ENCODE results near the gene THBS2. TPM values are rescaled to one million over a fixed set of nuclear protein-coding genes. Genes with fewer than 3 reads are reported as not detected.

THBS2 gene
- total RNA-seq, 1 donor from 2014 or later: 2.7 TPM

DNA sequence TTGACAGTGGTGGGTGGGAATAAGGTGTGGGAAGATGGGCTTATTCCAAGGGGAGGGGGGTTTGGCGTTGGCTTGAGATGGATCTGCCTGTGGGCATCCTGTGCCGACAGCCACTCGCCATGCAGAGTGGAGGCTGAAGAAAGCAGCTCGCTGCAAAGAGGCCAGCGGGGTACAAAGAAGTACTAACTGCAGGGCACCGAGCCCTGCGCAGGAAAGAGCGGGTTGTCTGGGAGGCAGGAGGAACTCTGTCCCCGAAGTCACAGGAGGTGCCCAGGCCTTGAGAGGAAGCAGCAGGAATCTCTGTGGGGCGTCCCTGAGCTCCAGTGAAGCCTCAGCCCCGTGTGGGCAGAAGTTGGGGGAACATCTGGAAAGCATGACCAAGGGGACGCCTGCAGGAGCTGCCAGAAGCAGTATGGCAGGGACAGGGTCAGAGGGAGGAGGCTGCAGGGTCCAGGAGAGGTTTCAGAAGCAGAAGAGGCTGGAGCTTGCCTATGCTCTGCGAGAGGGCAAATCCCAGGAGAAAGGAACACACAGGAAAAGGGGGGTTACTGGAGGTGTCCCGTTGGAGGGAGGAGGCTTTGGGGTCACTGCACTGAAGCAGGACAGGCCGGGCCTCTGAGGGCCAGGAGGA lies 77.2 kb downstream of the THBS2 start:
- DNase-seq (ENCODE audit: low read depth): no peak
- no peak overlapping the region for H3K4me3 ChIP-seq (ENCODE audit: low read depth, low read length)
- TF ChIP-seq, protein P1, sequence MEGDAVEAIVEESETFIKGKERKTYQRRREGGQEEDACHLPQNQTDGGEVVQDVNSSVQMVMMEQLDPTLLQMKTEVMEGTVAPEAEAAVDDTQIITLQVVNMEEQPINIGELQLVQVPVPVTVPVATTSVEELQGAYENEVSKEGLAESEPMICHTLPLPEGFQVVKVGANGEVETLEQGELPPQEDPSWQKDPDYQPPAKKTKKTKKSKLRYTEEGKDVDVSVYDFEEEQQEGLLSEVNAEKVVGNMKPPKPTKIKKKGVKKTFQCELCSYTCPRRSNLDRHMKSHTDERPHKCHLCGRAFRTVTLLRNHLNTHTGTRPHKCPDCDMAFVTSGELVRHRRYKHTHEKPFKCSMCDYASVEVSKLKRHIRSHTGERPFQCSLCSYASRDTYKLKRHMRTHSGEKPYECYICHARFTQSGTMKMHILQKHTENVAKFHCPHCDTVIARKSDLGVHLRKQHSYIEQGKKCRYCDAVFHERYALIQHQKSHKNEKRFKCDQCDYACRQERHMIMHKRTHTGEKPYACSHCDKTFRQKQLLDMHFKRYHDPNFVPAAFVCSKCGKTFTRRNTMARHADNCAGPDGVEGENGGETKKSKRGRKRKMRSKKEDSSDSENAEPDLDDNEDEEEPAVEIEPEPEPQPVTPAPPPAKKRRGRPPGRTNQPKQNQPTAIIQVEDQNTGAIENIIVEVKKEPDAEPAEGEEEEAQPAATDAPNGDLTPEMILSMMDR (conservative IDR thresholded peaks at IDR 0.05; ENCODE audit: low read depth, low read length): no peak

DNA sequence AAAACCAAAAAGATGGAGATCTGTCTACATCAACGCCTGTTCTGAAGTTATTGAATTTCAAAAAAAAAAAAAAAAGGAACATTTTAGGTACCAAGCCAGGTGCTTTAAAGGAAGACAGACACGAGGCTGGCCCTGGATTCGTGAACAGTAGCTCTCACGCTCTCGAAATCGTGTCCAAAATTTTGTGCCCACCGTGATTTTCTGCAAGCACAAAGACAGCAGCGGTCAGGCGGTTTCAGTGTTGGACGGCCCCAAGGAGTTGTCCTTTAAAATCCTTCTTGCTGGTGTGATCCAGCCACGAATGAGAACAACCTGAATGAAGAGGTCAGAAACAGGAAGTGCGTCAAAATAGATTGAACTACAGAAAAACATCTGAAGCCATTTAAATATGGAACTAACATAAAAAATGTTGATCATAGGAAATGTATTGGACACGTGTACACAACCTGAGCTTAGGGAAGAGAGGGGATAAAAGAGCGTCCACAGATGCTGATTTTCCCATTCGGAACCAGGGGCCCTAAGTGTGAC lies 78.2 kb downstream of the THBS2 start:
- no peak for DNase-seq (ENCODE audit: low read depth)
- TF ChIP-seq, protein P1 (conservative IDR thresholded peaks at IDR 0.05; ENCODE audit: low read depth, low read length): no peak
- no peak overlapping the region for H3K4me3 ChIP-seq (ENCODE audit: low read depth, low read length)

DNA sequence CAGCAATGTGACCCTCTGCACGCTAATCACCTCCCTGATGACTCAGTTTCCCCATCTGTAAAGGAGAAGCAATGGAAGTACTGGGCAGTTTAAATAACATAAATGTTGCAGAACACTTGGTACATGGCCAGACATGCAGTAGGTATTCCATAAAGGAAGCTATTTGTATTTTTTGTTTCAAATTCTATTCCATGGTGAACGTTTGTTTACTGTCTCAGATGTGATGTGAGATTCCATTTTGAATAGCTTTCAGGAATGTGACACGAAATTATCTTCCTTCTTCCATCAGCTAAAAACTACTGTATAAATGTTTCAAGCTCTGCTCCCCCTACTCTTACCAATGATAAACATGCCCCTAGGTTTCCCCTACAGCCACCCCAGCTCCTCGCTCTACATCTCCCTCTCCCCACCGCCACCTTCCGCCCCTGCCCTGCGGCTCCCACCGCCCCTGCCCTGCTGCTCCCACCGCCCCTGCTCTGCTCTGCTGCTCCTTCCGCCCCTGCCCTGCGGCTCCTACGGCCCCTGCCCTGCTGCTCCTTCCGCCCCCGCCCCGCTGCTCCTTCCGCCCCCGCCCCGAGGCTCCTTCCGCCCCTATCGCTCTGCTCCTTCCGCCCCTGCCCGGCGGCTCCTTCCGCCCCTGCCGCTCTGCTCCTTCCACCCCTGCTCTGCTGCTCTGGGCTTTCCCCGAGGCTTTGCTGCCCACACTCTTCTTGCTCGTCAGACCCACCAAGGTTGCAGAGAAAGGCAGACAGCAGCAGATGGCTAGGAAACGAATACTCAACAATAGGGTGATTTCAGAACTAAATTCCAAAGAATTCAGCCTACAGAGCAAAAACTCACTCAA lies 78.9 kb downstream of the THBS2 start:
- H3K4me3 ChIP-seq (ENCODE audit: low read depth, low read length): no peak overlapping the region
- TF ChIP-seq, protein P1 (conservative IDR thresholded peaks at IDR 0.05; ENCODE audit: low read depth, low read length): no peak
- DNase-seq (ENCODE audit: low read depth): no peak

DNA sequence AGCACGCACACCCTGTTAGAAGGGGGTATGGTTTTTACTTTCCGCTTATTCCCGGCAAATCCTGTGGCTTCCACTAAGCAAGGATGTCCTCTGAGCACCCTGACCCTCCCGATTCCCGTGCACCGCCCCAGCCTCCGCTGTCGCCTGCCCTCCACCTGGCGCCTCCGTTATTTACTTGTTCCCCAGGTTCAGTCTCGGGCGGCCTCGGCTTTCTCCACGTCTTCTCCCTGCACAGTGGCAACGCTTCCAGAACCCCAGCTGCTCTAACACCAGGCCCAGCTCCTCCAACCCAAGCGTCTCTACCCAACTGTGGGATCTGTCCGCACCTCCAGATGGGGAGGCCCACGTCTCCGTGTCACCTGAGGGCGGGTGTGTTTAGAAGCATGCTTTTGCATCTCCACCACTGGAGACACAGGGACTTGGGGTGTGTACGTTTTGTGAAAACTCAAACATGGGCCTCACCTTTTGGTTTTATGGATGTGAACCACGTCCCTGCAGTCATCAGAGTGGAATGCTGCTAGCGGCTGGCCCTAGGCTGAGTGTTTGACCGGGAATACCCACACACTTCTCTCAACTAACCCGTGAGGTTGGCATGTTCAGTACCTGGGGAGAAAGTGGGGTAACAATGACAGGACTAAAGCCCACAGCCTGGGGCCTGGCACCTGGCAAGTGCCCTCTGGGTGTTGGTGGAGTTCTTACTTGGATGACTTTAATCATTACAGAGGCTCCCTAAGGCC lies 79.9 kb downstream of the THBS2 start:
- H3K4me3 ChIP-seq (ENCODE audit: low read depth, low read length): no peak overlapping the region
- no peak for DNase-seq (ENCODE audit: low read depth)
- TF ChIP-seq, protein P1 (conservative IDR thresholded peaks at IDR 0.05; ENCODE audit: low read depth, low read length): no peak

DNA sequence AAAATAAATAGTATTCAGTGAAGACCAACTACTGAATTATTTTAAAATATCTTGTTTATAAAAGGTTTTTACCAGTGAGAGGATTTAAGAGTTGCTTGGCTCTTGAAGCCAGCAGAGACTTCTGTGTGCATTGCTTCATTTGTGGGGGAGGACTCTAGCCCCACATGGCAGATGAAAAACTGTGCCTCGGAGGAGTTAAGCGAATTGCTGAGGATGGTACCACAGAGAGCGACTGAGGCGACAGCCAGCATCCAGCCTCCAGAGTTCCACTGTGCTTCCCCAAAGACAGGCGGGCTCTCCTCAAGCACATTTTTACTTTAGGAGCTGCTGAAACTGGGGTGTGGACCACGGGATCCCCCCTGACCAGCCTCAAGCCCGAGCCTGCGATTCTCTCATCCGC lies 80.7 kb downstream of the THBS2 start:
- DNase-seq (ENCODE audit: low read depth): no peak
- TF ChIP-seq, protein P1 (conservative IDR thresholded peaks at IDR 0.05; ENCODE audit: low read depth, low read length): no peak
- H3K4me3 ChIP-seq (ENCODE audit: low read depth, low read length): no peak overlapping the region

DNA sequence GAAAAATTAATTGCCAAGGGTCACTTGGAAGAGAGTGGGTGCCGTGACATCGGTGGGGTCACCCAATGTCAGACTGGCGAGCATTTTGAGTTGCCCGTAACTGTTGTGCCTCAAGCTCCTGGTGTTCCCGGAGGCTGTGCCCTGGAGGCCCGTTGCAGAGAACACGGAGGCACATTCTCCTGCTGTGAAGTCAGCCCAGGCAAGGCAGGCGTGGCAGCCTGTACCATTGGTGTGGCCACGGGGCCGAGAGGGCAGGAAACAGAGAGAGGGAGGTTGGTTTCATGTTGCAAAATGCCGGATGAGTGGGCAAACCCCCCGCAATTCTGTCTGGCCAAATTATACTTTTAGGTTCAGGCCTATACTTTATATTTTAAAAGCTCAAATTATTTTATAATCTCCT lies 81.2 kb downstream of the THBS2 start:
- H3K4me3 ChIP-seq (ENCODE audit: low read depth, low read length): no peak overlapping the region
- DNase-seq (ENCODE audit: low read depth): no peak
- TF ChIP-seq, protein P1 (conservative IDR thresholded peaks at IDR 0.05; ENCODE audit: low read depth, low read length): no peak

Measured in epithelial cell of proximal tubule (primary cell).